Ascending aorta (tissue), 2 donors: Measurements from ENCODE around the gene TNKS2. TPM values are rescaled to one million over a fixed set of nuclear protein-coding genes. Genes with fewer than 3 reads are reported as not detected.

Source experiments
- DNase-seq, 2 donors: peaks; one replicate each; pipeline ENCODE4 v3.0.0-alpha.2; 2019; ENCODE audit warnings: low spot score in 2 of 2
- H3K27ac ChIP-seq, 2 donors: fragments of 200-600 bp; sonication (generic); one replicate each; pipeline ENCODE4 v1.5.1; 2016 to 2017; ENCODE audit warnings: mild to moderate bottlenecking in 1 of 2
- H3K27me3 ChIP-seq: fragments of 200-600 bp; sonication (generic); one replicate; pipeline ENCODE4 v1.5.1; 2017
- H3K36me3 ChIP-seq, 2 donors: fragments of 200-600 bp; sonication (generic); one replicate each; pipeline ENCODE4 v1.5.1; 2016
- H3K4me1 ChIP-seq, 2 donors: fragments of 200-600 bp; sonication (generic); one replicate each; pipeline ENCODE4 v1.5.1; 2016 to 2017; ENCODE audit warnings: mild to moderate bottlenecking in 1 of 2
- H3K4me3 ChIP-seq, 2 donors: fragments of 200-600 bp; sonication (generic); one replicate each; pipeline ENCODE4 v1.5.1; 2016 to 2017; ENCODE audit warnings: mild to moderate bottlenecking in 1 of 2
- H3K9me3 ChIP-seq, 2 donors: fragments of 200-600 bp; sonication (generic); one replicate each; pipeline ENCODE4 v1.5.1; 2016
- CTCF ChIP-seq, 3 experiments: fragments of 200-600 bp in 2 of 3; fragments of 450-650 bp in 1 of 3; sonication (generic) in 2 of 3; IDR thresholded peaks; one replicate each; pipeline ENCODE4 v1.5.1; 2016 to 2019; ENCODE audit warnings: antibody characterized with exemption in 3 of 3, mild to moderate bottlenecking in 1 of 3, moderate library complexity in 1 of 3
- intact Hi-C: fragments of 100-400 bp; cut with DNase I; formaldehyde crosslinking; loops from one replicate; pipeline ENCODE4 v1.15.1; 2023
- total RNA-seq: library from RNA; depleted of rRNA; stranded (reverse); fragments of >200 nt; gene quantifications from one replicate; pipeline ENCODE4 v1.1.0, GENCODE V29; 2016

The TNKS2 gene
- total RNA-seq, 1 donor from 2014 or later, result 26.4 TPM

- Histone ChIP-seq H3K36me3 (no peaks in the 10 kb centered on the region), H3K27ac (no peak overlapping the region), H3K4me3 (no peak overlapping the region), H3K27me3 (no peaks in the 10 kb centered on the region), H3K4me1 (no peaks in the 10 kb centered on the region), H3K9me3 (no peaks in the 10 kb centered on the region)
- intact Hi-C loops, result no loop called here
- no peak for DNase-seq
- no peak for TF ChIP-seq CTCF (IDR thresholded peaks at IDR 0.05)
Measured at GRCh38 chr10:91774571-91774970, 23.7 kb upstream of the TNKS2 start.

GRCh38 chr10:91775731-91776130 is 22.5 kb upstream of the TNKS2 start:
- intact Hi-C loops, result no loop called here
- Histone ChIP-seq H3K27me3 (no peaks in the 10 kb centered on the region), H3K4me1 (no peaks in the 10 kb centered on the region), H3K4me3 (no peak overlapping the region), H3K27ac (no peak overlapping the region), H3K9me3 (no peaks in the 10 kb centered on the region), H3K36me3 (no peaks in the 10 kb centered on the region)
- TF ChIP-seq CTCF (IDR thresholded peaks at IDR 0.05), result no peak
- DNase-seq, result no peak

- no peaks in the 10 kb centered on the region for H3K4me1 ChIP-seq
- DNase-seq, result no peak
- H3K4me3 ChIP-seq, result no peak overlapping the region
- intact Hi-C loops, result no loop called here
- no peaks in the 10 kb centered on the region for H3K9me3 ChIP-seq
- H3K36me3 ChIP-seq, result no peaks in the 10 kb centered on the region
- no peak overlapping the region for H3K27ac ChIP-seq
- TF ChIP-seq CTCF (IDR thresholded peaks at IDR 0.05), result no peak
- H3K27me3 ChIP-seq, result no peaks in the 10 kb centered on the region
Measured at GRCh38 chr10:91776266-91776665, 22.0 kb upstream of the TNKS2 start.

- H3K4me3 ChIP-seq, result no peak overlapping the region
- H3K36me3 ChIP-seq, result no peaks in the 10 kb centered on the region
- no peaks in the 10 kb centered on the region for H3K27me3 ChIP-seq
- DNase-seq, result no peak
- no peaks in the 10 kb centered on the region for H3K4me1 ChIP-seq
- TF ChIP-seq CTCF (IDR thresholded peaks at IDR 0.05), result no peak
- no peak overlapping the region for H3K27ac ChIP-seq
- intact Hi-C loops, result no loop called here
- H3K9me3 ChIP-seq, result no peaks in the 10 kb centered on the region
Measured at GRCh38 chr10:91778485-91778884, 19.7 kb upstream of the TNKS2 start.

GRCh38 chr10:91779011-91779605 is 19.1 kb upstream of the TNKS2 start:
- H3K4me1 ChIP-seq, result no peaks in the 10 kb centered on the region
- intact Hi-C loops, result no loop called here
- H3K27me3 ChIP-seq, result no peaks in the 10 kb centered on the region
- no peaks in the 10 kb centered on the region for H3K36me3 ChIP-seq
- DNase-seq, result no peak
- no peak overlapping the region for H3K4me3 ChIP-seq
- H3K27ac ChIP-seq, result no peak overlapping the region
- TF ChIP-seq CTCF (IDR thresholded peaks at IDR 0.05), result no peak
- H3K9me3 ChIP-seq, result no peaks in the 10 kb centered on the region

- no peaks in the 10 kb centered on the region for H3K9me3 ChIP-seq
- no peak overlapping the region for H3K27ac ChIP-seq
- DNase-seq, result no peak
- intact Hi-C loops, result no loop called here
- H3K4me3 ChIP-seq, result no peak overlapping the region
- TF ChIP-seq CTCF (IDR thresholded peaks at IDR 0.05), result no peak
- no peaks in the 10 kb centered on the region for H3K4me1 ChIP-seq
- no peaks in the 10 kb centered on the region for H3K36me3 ChIP-seq
- no peaks in the 10 kb centered on the region for H3K27me3 ChIP-seq
Measured at GRCh38 chr10:91782539-91782938, 15.7 kb upstream of the TNKS2 start.
